Glutamatergic neuron (in vitro differentiated cells): ENCODE data around the gene TWSG1. TPM values are rescaled to one million over a fixed set of nuclear protein-coding genes. Genes with fewer than 3 reads are reported as not detected.
"Not testable (repeated sequence)": the region's sequence is repeated elsewhere in the genome, so short reads cannot be mapped to it uniquely, and the experiment has no call there.

Experiments used
- DNase-seq: peaks from one replicate; pipeline ENCODE4 v3.0.0; 2022
- H3K27ac Mint-ChIP-seq: one replicate; pipeline ENCODE4 v1.8.0; 2020; ENCODE audit warnings: mild to moderate bottlenecking, mixed read lengths, inconsistent platforms; ENCODE audit not compliant: unreplicated experiment
- H3K27me3 Mint-ChIP-seq: one replicate; pipeline ENCODE4 v1.8.0; 2020; ENCODE audit warnings: mild to moderate bottlenecking, moderate library complexity, mixed read lengths, inconsistent platforms; ENCODE audit not compliant: unreplicated experiment
- H3K36me3 Mint-ChIP-seq: one replicate; pipeline ENCODE4 v1.8.0; 2020; ENCODE audit warnings: mild to moderate bottlenecking, mixed read lengths, inconsistent platforms; ENCODE audit not compliant: unreplicated experiment
- H3K4me1 Mint-ChIP-seq: one replicate; pipeline ENCODE4 v1.8.0; 2020; ENCODE audit warnings: mild to moderate bottlenecking, low read depth, mixed read lengths, inconsistent platforms; ENCODE audit not compliant: unreplicated experiment
- H3K4me3 Mint-ChIP-seq: one replicate; pipeline ENCODE4 v1.8.0; 2020; ENCODE audit warnings: mild to moderate bottlenecking, mixed read lengths, inconsistent platforms; ENCODE audit not compliant: unreplicated experiment
- H3K9me3 Mint-ChIP-seq: one replicate; pipeline ENCODE4 v1.8.0; 2020; ENCODE audit warnings: mild to moderate bottlenecking, moderate library complexity, mixed read lengths, inconsistent platforms; ENCODE audit not compliant: unreplicated experiment
- total RNA-seq: library from RNA; stranded (reverse); fragmentation: NEBNext Ultra II Directional; extraction: Animal tissue kit (Norgen Biotek cat#: 25700); gene quantifications from one replicate; pipeline ENCODE4 v1.2.1, GENCODE V29; 2021; ENCODE audit not compliant: unreplicated experiment
- TF ChIP-seq, protein P1 (sequence below): fragments of 200-600 bp; sonication (generic); IDR thresholded peaks from one replicate; pipeline ENCODE4 v1.5.0; 2021; ENCODE audit not compliant: partially characterized antibody, unreplicated experiment

TWSG1 gene
- total RNA-seq, 1 donor from 2014 or later: 13.7 TPM

DNA sequence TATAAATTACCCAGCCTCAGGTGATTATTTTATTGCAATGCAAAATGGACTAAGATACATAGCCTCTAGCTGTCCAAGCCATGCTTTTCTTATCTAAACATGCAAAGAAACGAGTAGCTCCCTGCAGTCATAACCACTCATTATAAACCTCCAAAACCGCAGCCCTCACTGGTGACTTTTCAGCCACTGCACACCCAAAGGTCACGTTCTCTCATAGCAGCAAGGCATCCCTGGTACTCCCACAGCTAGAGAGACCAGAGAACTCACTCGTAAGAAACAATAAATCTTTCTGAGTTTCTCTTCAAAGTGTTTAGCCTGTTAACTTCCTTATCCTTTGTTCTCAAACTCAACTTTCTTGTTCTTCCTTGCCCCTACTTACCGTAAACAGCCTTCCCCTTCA is 112.3 kb downstream of the TWSG1 start:
- Mint-ChIP-seq H3K4me3 (no peak overlapping the region), H3K27ac (no peak overlapping the region), H3K4me1 (peaks cover 4% of the 10 kb centered on the region), H3K9me3 (peaks cover 9% of the 10 kb centered on the region), H3K36me3 (peaks cover 10% of the 10 kb centered on the region), H3K27me3 (no peaks in the 10 kb centered on the region)
- TF ChIP-seq, protein P1, sequence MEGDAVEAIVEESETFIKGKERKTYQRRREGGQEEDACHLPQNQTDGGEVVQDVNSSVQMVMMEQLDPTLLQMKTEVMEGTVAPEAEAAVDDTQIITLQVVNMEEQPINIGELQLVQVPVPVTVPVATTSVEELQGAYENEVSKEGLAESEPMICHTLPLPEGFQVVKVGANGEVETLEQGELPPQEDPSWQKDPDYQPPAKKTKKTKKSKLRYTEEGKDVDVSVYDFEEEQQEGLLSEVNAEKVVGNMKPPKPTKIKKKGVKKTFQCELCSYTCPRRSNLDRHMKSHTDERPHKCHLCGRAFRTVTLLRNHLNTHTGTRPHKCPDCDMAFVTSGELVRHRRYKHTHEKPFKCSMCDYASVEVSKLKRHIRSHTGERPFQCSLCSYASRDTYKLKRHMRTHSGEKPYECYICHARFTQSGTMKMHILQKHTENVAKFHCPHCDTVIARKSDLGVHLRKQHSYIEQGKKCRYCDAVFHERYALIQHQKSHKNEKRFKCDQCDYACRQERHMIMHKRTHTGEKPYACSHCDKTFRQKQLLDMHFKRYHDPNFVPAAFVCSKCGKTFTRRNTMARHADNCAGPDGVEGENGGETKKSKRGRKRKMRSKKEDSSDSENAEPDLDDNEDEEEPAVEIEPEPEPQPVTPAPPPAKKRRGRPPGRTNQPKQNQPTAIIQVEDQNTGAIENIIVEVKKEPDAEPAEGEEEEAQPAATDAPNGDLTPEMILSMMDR: no peak
- no peak for DNase-seq

DNA sequence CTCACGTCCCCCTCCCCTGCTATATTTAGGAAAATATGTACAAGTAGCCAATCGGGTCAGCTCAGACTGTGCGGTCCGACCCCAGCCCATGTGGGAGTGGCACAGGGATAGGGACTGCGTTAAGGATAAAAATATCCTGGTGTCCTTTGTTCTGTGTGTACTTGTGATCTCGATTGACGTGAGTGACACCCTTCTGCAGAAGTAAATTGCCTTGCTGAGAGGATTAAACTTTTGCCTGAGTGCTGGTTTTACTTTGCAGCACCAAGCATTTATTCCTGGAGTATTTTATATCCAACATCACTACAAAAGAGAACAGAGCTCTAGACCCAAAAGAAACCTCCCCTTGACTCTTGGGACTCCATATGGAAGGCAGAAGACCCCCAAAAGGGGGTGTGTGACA is 112.8 kb downstream of the TWSG1 start:
- Mint-ChIP-seq H3K4me1 (peaks cover 4% of the 10 kb centered on the region), H3K27me3 (no peaks in the 10 kb centered on the region), H3K36me3 (peaks cover 10% of the 10 kb centered on the region), H3K4me3 (no peak overlapping the region), H3K27ac (no peak overlapping the region), H3K9me3 (peaks cover 9% of the 10 kb centered on the region)
- TF ChIP-seq, protein P1: no peak
- no peak for DNase-seq

DNA sequence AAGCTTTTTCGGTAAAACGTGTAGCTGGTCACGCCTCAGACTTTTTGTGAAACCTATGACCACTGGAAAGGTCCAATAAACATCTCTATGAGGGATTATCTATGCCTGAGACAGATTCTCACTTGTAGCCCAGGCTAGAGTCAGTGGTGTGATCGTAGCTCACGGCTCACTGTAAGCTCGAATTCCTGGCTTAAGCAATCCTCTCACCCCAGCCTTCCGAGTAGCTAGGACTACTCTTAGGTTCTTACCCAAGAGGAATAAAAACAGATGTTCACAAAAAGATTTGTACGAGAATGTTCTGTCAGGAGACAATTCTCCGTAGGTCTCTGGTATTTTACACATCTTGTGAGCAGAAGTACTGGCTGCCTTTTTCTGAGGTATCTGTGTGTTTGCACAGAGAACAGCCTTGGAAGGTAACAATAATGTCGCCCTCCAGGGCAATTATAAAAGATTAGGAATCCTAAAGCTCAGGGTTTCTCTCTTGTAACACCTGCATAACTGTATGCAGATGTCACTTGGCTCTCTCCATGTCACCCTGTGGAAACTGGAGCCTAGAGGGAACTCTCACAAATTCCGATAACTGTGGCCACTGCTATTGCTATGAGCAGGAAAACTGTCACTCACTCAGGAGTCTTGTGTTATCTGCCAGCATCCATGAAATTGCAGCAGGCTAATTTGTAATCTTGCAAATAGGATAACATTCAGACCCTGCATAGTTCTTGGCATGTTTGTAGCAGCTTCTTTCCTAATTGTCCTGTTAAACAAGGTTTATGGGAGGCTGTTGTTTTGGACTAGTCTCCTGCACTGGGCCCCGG is 115.2 kb downstream of the TWSG1 start:
- no peaks in the 10 kb centered on the region for H3K27me3 Mint-ChIP-seq
- H3K9me3 Mint-ChIP-seq: peaks cover 11% of the 10 kb centered on the region
- H3K27ac Mint-ChIP-seq: no peak overlapping the region
- no peak overlapping the region for H3K4me3 Mint-ChIP-seq
- DNase-seq: no peak
- peaks cover 10% of the 10 kb centered on the region for H3K36me3 Mint-ChIP-seq
- H3K4me1 Mint-ChIP-seq: peaks cover 4% of the 10 kb centered on the region
- TF ChIP-seq, protein P1: no peak

DNA sequence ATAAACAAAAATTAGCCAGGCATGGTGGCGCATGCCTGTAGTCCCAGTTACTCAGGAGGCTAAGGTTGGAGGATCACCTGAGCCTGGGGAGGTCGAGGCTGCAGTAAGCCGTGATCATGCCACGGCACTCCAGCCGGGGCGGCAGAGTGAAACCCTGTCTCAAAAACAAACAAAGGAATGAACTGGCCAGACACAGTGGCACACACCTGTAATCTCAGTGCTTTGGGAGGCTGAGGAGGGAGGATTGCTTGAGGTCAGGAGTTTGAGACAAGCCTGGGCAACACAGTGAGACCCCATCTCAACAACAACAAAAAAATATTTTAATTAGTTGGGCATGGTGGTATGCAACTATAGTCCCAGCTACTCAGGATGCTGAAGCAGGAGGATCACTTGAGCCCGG is 116.3 kb downstream of the TWSG1 start:
- H3K9me3 Mint-ChIP-seq: peaks cover 11% of the 10 kb centered on the region
- peaks cover 15% of the 10 kb centered on the region for H3K36me3 Mint-ChIP-seq
- not testable (repeated sequence) for H3K4me3 Mint-ChIP-seq, H3K27ac Mint-ChIP-seq, H3K4me1 Mint-ChIP-seq, DNase-seq, H3K27me3 Mint-ChIP-seq

Other genes with a start within 250 kb of the TWSG1 start
- 133 TPM for gene NDUFV2, start 232.1 kb upstream of the TWSG1 start, total RNA-seq
- 41.6 TPM for gene ANKRD12, start 198.0 kb upstream of the TWSG1 start, total RNA-seq
- 38.1 TPM for gene RALBP1, start 140.7 kb downstream of the TWSG1 start, total RNA-seq